Suprapubic skin (tissue), 4 donors: ENCODE data around the gene SLC9C1.

Source experiments
- CTCF ChIP-seq, 2 donors: fragments of 200-600 bp in 1 of 2; fragments of 450-650 bp in 1 of 2; sonication (generic) in 1 of 2; IDR thresholded peaks; one replicate each; pipeline ENCODE4 v1.5.1; 2016 to 2019; ENCODE audit warnings: antibody characterized with exemption in 2 of 2, mild to moderate bottlenecking in 1 of 2, moderate library complexity in 1 of 2
- EP300 ChIP-seq: sonication (generic); formaldehyde crosslinking; IDR thresholded peaks from one replicate; pipeline ENCODE4 v1.6.1; 2017; ENCODE audit warnings: antibody characterized with exemption
- POLR2A ChIP-seq, 2 donors: fragments of 450-650 bp; IDR thresholded peaks; one replicate each; pipeline ENCODE4 v1.6.1; 2017; ENCODE audit warnings: antibody characterized with exemption in 2 of 2, mild to moderate bottlenecking in 2 of 2, moderate library complexity in 2 of 2
- POLR2AphosphoS5 ChIP-seq, 3 donors: sonication (generic); formaldehyde crosslinking; IDR thresholded peaks; one replicate each; pipeline ENCODE4 v1.6.1; 2017; ENCODE audit warnings: antibody characterized with exemption in 3 of 3

- TF ChIP-seq CTCF (IDR thresholded peaks at IDR 0.05), result peak in 1 of 2 donors; percentile 23
- TF ChIP-seq POLR2AphosphoS5 (IDR thresholded peaks at IDR 0.05), result no peak
- TF ChIP-seq EP300, result no peak
- TF ChIP-seq POLR2A (IDR thresholded peaks at IDR 0.05), result no peak
These were observed 156.9 kb downstream of the SLC9C1 start for GRCh38 chr3:112136959-112137693.
